Measurements from ENCODE around the gene CCER1. TPM values are rescaled to one million over a fixed set of nuclear protein-coding genes. Genes with fewer than 3 reads are reported as not detected.
A peak's percentile ranks its signal among the peaks of the same experiment; 100 is the strongest.

The CCER1 gene
- total and polyA plus RNA-seq, 2 donors (not counting 1 experiment from before 2014, with no cell fraction given): not detected

GRCh38 chr12:90984114-90984513 lies 29.1 kb upstream of the CCER1 start:
- H3K79me2 ChIP-seq (ENCODE audit: control insufficient read depth, insufficient read depth, low read length): no peaks in the 10 kb centered on the region
- H3K4me2 ChIP-seq (ENCODE audit: extremely low read depth, insufficient read depth, low read length): no peak overlapping the region
- H3K9me3 ChIP-seq (ENCODE audit: control insufficient read depth, insufficient read depth, low read depth, low read length): no peaks in the 10 kb centered on the region
- DNase-seq (ENCODE audit: low read depth in 2 of 2): no peak
- no peaks in the 10 kb centered on the region for H4K20me1 ChIP-seq (ENCODE audit: control insufficient read depth, extremely low read depth, insufficient read depth, low read length)
- no peak overlapping the region for H3K9ac ChIP-seq (ENCODE audit: insufficient read depth, low read length)
- no peak overlapping the region for H3K27ac ChIP-seq (ENCODE audit: insufficient read depth, low read length)
- no peak overlapping the region for H2AFZ ChIP-seq (ENCODE audit: low read length)
- TF ChIP-seq CTCF (conservative IDR thresholded peaks at IDR 0.05 in 1 of 2, IDR thresholded peaks at IDR 0.05 in 1 of 2; ENCODE audit: low read depth in 1 of 2, low read length in 2 of 2): no peak
- no peak for TF ChIP-seq EZH2 (IDR thresholded peaks at IDR 0.05; ENCODE audit: low read length, missing control alignments)
- no peaks in the 10 kb centered on the region for H3K27me3 ChIP-seq (ENCODE audit: control insufficient read depth, insufficient read depth, low read length)
- H3K36me3 ChIP-seq (ENCODE audit: control insufficient read depth, insufficient read depth, low read length): no peaks in the 10 kb centered on the region
- no peak overlapping the region for H3K4me3 ChIP-seq (replicated peaks in 1 of 4; ENCODE audit: control extremely low read depth in 1 of 4, insufficient read depth in 1 of 4, low read depth in 3 of 4, low read length in 4 of 4)
- H3K4me1 ChIP-seq (ENCODE audit: control insufficient read depth, extremely low read depth, insufficient read depth, low read length): no peaks in the 10 kb centered on the region

DNA sequence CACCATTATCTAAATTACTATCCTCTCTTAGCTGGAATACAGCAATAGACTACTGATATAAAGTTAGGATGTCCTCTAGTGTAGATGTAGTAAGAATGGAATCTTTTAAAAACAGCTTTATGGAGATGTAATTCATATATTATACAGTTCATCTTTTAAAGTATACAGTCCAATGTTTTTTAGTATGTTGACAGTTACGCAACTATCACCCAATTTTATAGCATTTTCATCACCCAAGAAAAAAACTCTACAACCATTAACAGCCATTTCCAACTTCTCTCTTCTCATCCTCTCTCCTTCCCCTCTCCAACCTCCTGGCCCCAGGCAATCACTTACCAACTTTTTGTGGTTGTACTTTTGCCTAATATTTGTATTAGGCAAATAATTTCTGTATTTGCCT lies 27.2 kb upstream of the CCER1 start:
- H3K4me2 ChIP-seq (ENCODE audit: extremely low read depth, insufficient read depth, low read length): no peak overlapping the region
- no peak overlapping the region for H3K27ac ChIP-seq (ENCODE audit: insufficient read depth, low read length)
- no peak for TF ChIP-seq EZH2 (IDR thresholded peaks at IDR 0.05; ENCODE audit: low read length, missing control alignments)
- TF ChIP-seq CTCF (conservative IDR thresholded peaks at IDR 0.05 in 1 of 2, IDR thresholded peaks at IDR 0.05 in 1 of 2; ENCODE audit: low read depth in 1 of 2, low read length in 2 of 2): no peak
- DNase-seq (ENCODE audit: low read depth in 2 of 2): no peak
- no peak overlapping the region for H3K9ac ChIP-seq (ENCODE audit: insufficient read depth, low read length)
- no peaks in the 10 kb centered on the region for H3K9me3 ChIP-seq (ENCODE audit: control insufficient read depth, insufficient read depth, low read depth, low read length)
- H2AFZ ChIP-seq (ENCODE audit: low read length): no peak overlapping the region
- H3K4me3 ChIP-seq (replicated peaks in 1 of 4; ENCODE audit: control extremely low read depth in 1 of 4, insufficient read depth in 1 of 4, low read depth in 3 of 4, low read length in 4 of 4): no peak overlapping the region
- H4K20me1 ChIP-seq (ENCODE audit: control insufficient read depth, extremely low read depth, insufficient read depth, low read length): no peaks in the 10 kb centered on the region
- H3K27me3 ChIP-seq (ENCODE audit: control insufficient read depth, insufficient read depth, low read length): no peaks in the 10 kb centered on the region
- no peaks in the 10 kb centered on the region for H3K79me2 ChIP-seq (ENCODE audit: control insufficient read depth, insufficient read depth, low read length)
- no peaks in the 10 kb centered on the region for H3K36me3 ChIP-seq (ENCODE audit: control insufficient read depth, insufficient read depth, low read length)
- peaks cover 2% of the 10 kb centered on the region for H3K4me1 ChIP-seq (ENCODE audit: control insufficient read depth, extremely low read depth, insufficient read depth, low read length)

DNA sequence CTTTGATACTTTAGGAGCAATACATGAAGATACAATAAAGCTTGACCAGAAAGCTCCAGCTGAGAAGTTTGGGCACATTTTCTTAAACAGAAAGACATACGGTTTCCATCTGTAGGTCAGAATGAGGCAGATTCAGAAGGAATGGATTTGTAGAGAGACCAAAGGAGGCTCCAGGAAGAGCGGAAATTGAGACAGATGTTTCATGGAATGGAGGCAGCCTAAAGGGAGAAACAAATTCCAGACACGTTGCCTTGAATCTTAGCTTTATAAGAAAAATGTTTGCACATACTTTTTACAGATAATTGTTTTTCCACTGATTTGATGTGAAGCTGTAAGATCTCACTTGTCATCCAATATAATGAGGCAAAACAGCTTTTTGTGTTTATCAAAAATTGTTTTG lies 25.0 kb upstream of the CCER1 start:
- Histone ChIP-seq H2AFZ (ENCODE audit: low read length) (no peak overlapping the region), H3K4me1 (ENCODE audit: control insufficient read depth, extremely low read depth, insufficient read depth, low read length) (peaks cover 2% of the 10 kb centered on the region), H3K27ac (ENCODE audit: insufficient read depth, low read length) (no peak overlapping the region), H3K36me3 (ENCODE audit: control insufficient read depth, insufficient read depth, low read length) (no peaks in the 10 kb centered on the region), H3K9ac (ENCODE audit: insufficient read depth, low read length) (no peak overlapping the region), H3K9me3 (ENCODE audit: control insufficient read depth, insufficient read depth, low read depth, low read length) (no peaks in the 10 kb centered on the region), H3K79me2 (ENCODE audit: control insufficient read depth, insufficient read depth, low read length) (no peaks in the 10 kb centered on the region), H3K27me3 (ENCODE audit: control insufficient read depth, insufficient read depth, low read length) (no peaks in the 10 kb centered on the region), H3K4me2 (ENCODE audit: extremely low read depth, insufficient read depth, low read length) (no peak overlapping the region), H3K4me3 (replicated peaks in 1 of 4; ENCODE audit: control extremely low read depth in 1 of 4, insufficient read depth in 1 of 4, low read depth in 3 of 4, low read length in 4 of 4) (no peak overlapping the region), H4K20me1 (ENCODE audit: control insufficient read depth, extremely low read depth, insufficient read depth, low read length) (no peaks in the 10 kb centered on the region)
- DNase-seq (ENCODE audit: low read depth in 2 of 2): peak in 1 of 2 donors; percentile 57
- TF ChIP-seq CTCF (conservative IDR thresholded peaks at IDR 0.05 in 1 of 2, IDR thresholded peaks at IDR 0.05 in 1 of 2; ENCODE audit: low read depth in 1 of 2, low read length in 2 of 2) (no peak), EZH2 (IDR thresholded peaks at IDR 0.05; ENCODE audit: low read length, missing control alignments) (no peak)

All from fibroblast of lung (primary cell).